Prostate gland (tissue), 2 donors: Measurements from ENCODE around the gene EDEM1. TPM values are rescaled to one million over a fixed set of nuclear protein-coding genes. Genes with fewer than 3 reads are reported as not detected.
A peak's percentile ranks its signal among the peaks of the same experiment; 100 is the strongest.

Experiments
- DNase-seq: peaks from one replicate; pipeline ENCODE4 v3.0.0-alpha.2; 2019; ENCODE audit warnings: low spot score
- H3K27ac ChIP-seq, 2 donors: fragments of 200-600 bp; sonication (generic); 2 replicates each; pipeline ENCODE4 v1.5.1; 2017 to 2019
- H3K27me3 ChIP-seq: fragments of 200-600 bp; sonication (generic); replicated peaks from 2 replicates; pipeline ENCODE4 v1.5.1; 2019; ENCODE audit not compliant: insufficient read depth
- H3K36me3 ChIP-seq, 2 donors: fragments of 200-600 bp; sonication (generic); 1 replicate in 1 of 2; 2 replicates in 1 of 2; pipeline versions ENCODE4 v1.5.1 to v1.8.1; 2017 to 2019
- H3K4me1 ChIP-seq: fragments of 200-600 bp; sonication (generic); replicated peaks from 2 replicates; pipeline ENCODE4 v1.5.1; 2019
- H3K4me3 ChIP-seq, 2 donors: fragments of 200-600 bp; sonication (generic); 2 replicates each; pipeline ENCODE4 v1.5.1; 2017 to 2019
- H3K9me3 ChIP-seq: fragments of 200-600 bp; sonication (generic); 2 replicates; pipeline ENCODE4 v1.5.1; 2017
- CTCF ChIP-seq, 4 experiments: fragments of 200-600 bp in 2 of 4; fragments of 450-650 bp in 2 of 4; sonication (generic) in 2 of 4; IDR thresholded peaks; 1 replicate in 3 of 4; 2 replicates in 1 of 4; pipeline ENCODE4 v1.5.1; 2016 to 2019; ENCODE audit warnings: antibody characterized with exemption in 4 of 4, mild to moderate bottlenecking in 2 of 4, moderate library complexity in 2 of 4
- POLR2A ChIP-seq: fragments of 450-650 bp; IDR thresholded peaks from one replicate; pipeline ENCODE4 v1.6.1; 2016; ENCODE audit warnings: antibody characterized with exemption, mild to moderate bottlenecking
- POLR2AphosphoS5 ChIP-seq: sonication (generic); formaldehyde crosslinking; IDR thresholded peaks from one replicate; pipeline ENCODE4 v1.6.1; 2017; ENCODE audit warnings: antibody characterized with exemption
- WGBS: methylation state at CpG from one replicate; pipeline ENCODE4 v1.1.5; 2018; 5-methylcytosine and 5-hydroxymethylcytosine counted together
- intact Hi-C: fragments of 100-400 bp; cut with DNase I; formaldehyde crosslinking; loops from one replicate; pipeline ENCODE4 v1.14.2; 2022
- total RNA-seq, 2 donors: library from RNA; depleted of rRNA; stranded (reverse); fragments of >200 nt; gene quantifications; one replicate each; pipeline ENCODE4 v1.1.0, GENCODE V29; 2016

The EDEM1 gene
- total RNA-seq, 2 donors from 2014 or later, result 40.5 to 63.1 TPM

- 0% methylated on average over 25 of the region's 66 CpGs for WGBS
- Histone ChIP-seq H3K27ac (peak overlapping the region; percentile 90 to 92), H3K27me3 (no peaks in the 10 kb centered on the region), H3K4me1 (no peaks in the 10 kb centered on the region), H3K36me3 (no peaks in the 10 kb centered on the region), H3K9me3 (no peaks in the 10 kb centered on the region), H3K4me3 (peak overlapping the region; percentile 95 to 96)
- no peak for TF ChIP-seq POLR2A
- no peak for TF ChIP-seq CTCF (IDR thresholded peaks at IDR 0.05)
- no peak for TF ChIP-seq POLR2AphosphoS5
- intact Hi-C loops, result loop anchor here (5.0 kb wide), 1 partner anchor 66 kb away; the partner anchor contains the start of gene ARL8B
- no peak for DNase-seq
These were observed 462 bp downstream of the EDEM1 start for GRCh38 chr3:5187920-5188418.

DNA sequence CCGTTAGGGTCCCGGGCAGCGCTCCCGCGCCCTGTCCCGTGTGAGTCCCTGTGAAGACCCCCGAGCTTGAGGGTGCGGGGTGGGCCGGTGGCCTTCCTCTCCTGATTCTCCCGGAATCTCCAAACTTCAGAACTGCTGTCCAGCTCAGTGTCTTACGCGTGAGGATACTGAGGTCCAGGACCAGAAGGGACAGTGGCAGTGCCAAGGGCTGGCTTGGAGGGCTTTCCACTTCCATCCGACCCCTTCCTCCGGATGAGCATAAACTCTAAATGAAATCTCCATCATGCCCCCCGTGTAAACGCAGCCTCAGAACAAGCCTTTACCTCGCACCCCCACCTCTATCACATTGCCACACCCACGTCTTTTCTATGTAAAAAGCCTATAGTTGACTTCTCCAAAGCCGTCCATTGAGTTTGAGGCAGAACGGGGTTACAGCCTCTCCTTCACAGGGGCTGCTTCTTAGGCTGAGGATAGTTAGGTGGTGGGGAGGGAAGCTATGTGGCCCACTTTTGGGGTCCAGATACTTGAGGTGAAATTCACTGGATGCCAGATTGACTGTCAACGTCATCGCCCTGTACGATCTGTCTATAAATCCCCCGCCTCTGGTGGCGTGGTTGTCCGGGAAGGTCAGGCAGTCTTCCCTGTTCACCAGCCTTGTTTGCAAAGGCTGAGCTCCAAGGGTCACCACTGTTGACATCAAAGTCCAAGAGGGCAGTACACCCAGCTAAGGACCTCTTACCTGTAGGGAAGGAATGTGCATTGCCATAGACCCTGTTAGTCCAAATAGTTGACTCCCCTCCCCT is 1.1 kb downstream of the EDEM1 start:
- Histone ChIP-seq H3K36me3 (no peaks in the 10 kb centered on the region), H3K4me3 (peak overlapping the region; percentile 95 to 96), H3K9me3 (no peaks in the 10 kb centered on the region), H3K4me1 (no peaks in the 10 kb centered on the region), H3K27ac (peak overlapping the region; percentile 90 to 92), H3K27me3 (no peaks in the 10 kb centered on the region)
- DNase-seq, result no peak
- WGBS, result 10% methylated on average over 26 of the region's 26 CpGs
- intact Hi-C loops, result loop anchor here (5.0 kb wide), 1 partner anchor 66 kb away; the partner anchor contains the start of gene ARL8B
- TF ChIP-seq POLR2AphosphoS5, result peak; percentile 9
- TF ChIP-seq CTCF (IDR thresholded peaks at IDR 0.05), result no peak
- no peak for TF ChIP-seq POLR2A

DNA sequence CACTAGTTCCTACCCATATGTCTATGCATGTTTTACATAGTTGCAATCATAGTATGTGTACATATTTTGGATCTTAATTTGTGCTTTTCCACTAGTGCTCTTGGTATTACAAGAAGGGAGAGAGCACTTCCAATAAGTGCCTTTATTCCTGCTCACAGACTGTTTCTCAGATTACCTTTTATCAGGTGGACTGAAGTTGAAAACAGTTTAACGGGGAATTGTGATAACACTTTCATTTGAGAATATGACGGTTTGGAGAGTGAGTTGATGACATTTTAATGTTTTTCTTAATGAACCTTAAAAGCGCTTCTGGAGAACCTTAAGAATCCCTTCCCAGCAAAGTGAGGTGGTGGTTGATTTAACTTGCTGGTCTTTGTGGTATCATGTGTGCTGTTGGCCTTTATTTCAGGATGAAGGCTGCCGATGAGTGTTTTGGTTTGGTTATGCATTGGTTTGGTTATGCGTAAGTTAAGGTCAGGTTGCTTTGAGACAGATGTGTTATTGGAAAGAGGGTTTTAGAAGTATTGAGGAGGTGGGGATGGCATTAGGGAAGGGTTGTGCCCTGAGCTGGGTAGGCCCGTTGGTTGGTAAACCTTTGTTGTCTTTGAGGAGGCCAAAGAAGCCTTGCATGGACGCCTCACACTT is 2.8 kb downstream of the EDEM1 start:
- Histone ChIP-seq H3K27me3 (no peaks in the 10 kb centered on the region), H3K4me3 (no peak overlapping the region), H3K27ac (no peak overlapping the region), H3K4me1 (no peaks in the 10 kb centered on the region), H3K36me3 (no peaks in the 10 kb centered on the region), H3K9me3 (no peaks in the 10 kb centered on the region)
- TF ChIP-seq POLR2A, result no peak
- TF ChIP-seq CTCF (IDR thresholded peaks at IDR 0.05), result no peak
- no peak for TF ChIP-seq POLR2AphosphoS5
- intact Hi-C loops, result no loop called here
- no peak for DNase-seq
- 77% methylated on average over 7 of the region's 7 CpGs for WGBS

GRCh38 chr3:5191555-5192304 is 4.2 kb downstream of the EDEM1 start:
- no peak overlapping the region for H3K27ac ChIP-seq
- DNase-seq, result no peak
- 71% methylated on average over 5 of the region's 5 CpGs for WGBS
- no peak overlapping the region for H3K4me3 ChIP-seq
- H3K9me3 ChIP-seq, result no peaks in the 10 kb centered on the region
- H3K27me3 ChIP-seq, result no peaks in the 10 kb centered on the region
- H3K36me3 ChIP-seq, result no peaks in the 10 kb centered on the region
- H3K4me1 ChIP-seq, result no peaks in the 10 kb centered on the region
- intact Hi-C loops, result no loop called here
- TF ChIP-seq POLR2AphosphoS5 (no peak), POLR2A (no peak), CTCF (IDR thresholded peaks at IDR 0.05) (no peak)
